Parietal lobe (tissue), 2 donors: Measurements from ENCODE around the gene KCND1. TPM values are rescaled to one million over a fixed set of nuclear protein-coding genes. Genes with fewer than 3 reads are reported as not detected.

ENCODE experiments used
- small RNA-seq: library from RNA; depleted of rRNA; stranded (forward); fragments of <200 nt; gene quantifications from one replicate; pipeline ENCODE3, GENCODE V24; 2014; ENCODE audit warnings: low replicate concordance
- total RNA-seq: library from RNA; depleted of rRNA; stranded (reverse); fragments of >200 nt; gene quantifications from one replicate; pipeline ENCODE4 v1.2.3, GENCODE V29; 2014

The KCND1 gene
- 0.63 TPM for total RNA-seq

DNA sequence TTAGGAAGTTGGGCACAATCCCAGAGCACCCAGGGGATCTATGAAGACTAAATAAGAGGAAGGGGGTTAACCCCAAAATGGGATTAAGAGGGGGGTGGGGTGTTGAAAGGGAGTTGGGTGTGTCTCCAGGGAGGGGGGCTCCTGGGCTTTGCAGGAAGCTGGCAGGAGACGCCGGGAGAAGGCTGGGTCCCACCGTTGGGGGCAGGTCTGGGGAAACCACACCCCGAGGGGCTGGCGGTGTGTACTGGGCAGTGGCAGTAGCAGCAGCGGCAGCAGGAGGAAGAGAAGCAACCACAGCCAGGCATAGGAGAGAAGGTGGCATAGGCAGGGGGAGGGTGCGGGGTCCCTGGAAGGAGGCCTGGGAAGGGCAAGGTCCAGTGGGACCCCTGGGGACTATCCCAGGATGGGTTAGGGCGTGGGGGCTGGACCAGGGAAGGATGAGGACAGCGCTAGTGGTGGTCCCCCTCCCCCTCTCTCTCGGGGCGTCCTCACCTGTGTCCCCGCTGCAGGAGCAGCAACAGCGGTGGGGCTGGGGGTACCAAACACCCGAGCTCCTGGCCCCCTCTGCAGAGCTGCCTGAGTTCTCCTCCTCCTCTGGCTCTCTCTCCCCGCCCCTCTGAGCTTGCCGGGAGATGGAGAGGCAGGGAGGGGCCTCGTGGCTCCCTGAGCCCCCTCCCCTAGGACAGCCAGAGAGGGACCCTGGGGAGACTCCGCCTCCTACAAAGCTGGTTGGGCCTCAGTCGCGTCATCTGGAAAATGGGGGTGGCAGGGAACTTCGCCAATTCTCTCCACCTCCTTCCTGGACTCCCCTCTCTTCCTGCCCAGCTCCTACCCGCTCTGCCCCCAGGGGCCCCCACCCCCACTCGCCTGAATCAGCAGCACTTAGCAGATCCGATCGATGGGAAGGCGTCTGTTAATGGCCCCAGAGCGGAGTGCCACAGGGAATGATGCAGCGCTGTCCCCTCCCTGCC is at the start of gene KCND1:
TSS of gene KCND1 (minus strand) at position 596 of the 971 bp plus-strand sequence. CDS start 1,573 bp downstream, outside the sequence.

GRCh38 chrX:49002091-49002935 is 30.7 kb upstream of the KCND1 start, which contains the start of gene GRIPAP1:
Gene GRIPAP1, minus strand, starts transcription at chrX:49002264. Its CDS starts 35 bp downstream, at chrX:49002229.

GRCh38 chrX:48957477-48957826 is 14.2 kb downstream of the KCND1 start, which contains the start of gene OTUD5:
Gene OTUD5, minus strand, starts transcription at chrX:48957607. Its CDS starts 37 bp downstream, at chrX:48957570.

GRCh38 chrX:48918643-48919340 is 52.9 kb downstream of the KCND1 start, which contains the start of gene PIM2:
Gene PIM2, minus strand, starts transcription at chrX:48919024. Its CDS starts 190 bp downstream, at chrX:48918834.

GRCh38 chrX:48911412-48912182 is 60.0 kb downstream of the KCND1 start, which contains the start of gene SLC35A2:
Gene SLC35A2, minus strand, starts transcription at chrX:48911646. Its CDS starts 10 bp downstream, at chrX:48911636.

Small RNA genes within 50 kb of the gene (small RNA-seq; reads per million reads assigned to genes)
- not detected for gene RNU6-722P

Other genes with a start within 250 kb of the KCND1 start
- not detected for gene GLOD5, start 210.1 kb downstream of the KCND1 start, total RNA-seq
- gene GATA1, start 185.3 kb downstream of the KCND1 start, total RNA-seq = not detected
- 125 TPM for gene HDAC6, start 169.8 kb downstream of the KCND1 start, total RNA-seq
- not detected for gene ERAS, start 145.3 kb downstream of the KCND1 start, total RNA-seq
- 63.5 TPM for gene PCSK1N, start 136.2 kb downstream of the KCND1 start, total RNA-seq
- gene TIMM17B, start 74.1 kb downstream of the KCND1 start, total RNA-seq = 19.4 TPM
- 34.7 TPM for gene PQBP1, start 73.9 kb downstream of the KCND1 start, total RNA-seq
- gene SLC35A2, start 60.2 kb downstream of the KCND1 start, total RNA-seq = 6.9 TPM
- gene PIM2, start 52.8 kb downstream of the KCND1 start, total RNA-seq = 9.7 TPM
- gene OTUD5, start 14.2 kb downstream of the KCND1 start, total RNA-seq = 30.4 TPM
- gene GRIPAP1, start 30.4 kb upstream of the KCND1 start, total RNA-seq = 49.8 TPM
- 12.2 TPM for gene TFE3, start 71.5 kb upstream of the KCND1 start, total RNA-seq
- gene CCDC120, start 87.2 kb upstream of the KCND1 start, total RNA-seq = 5.3 TPM
- 7.8 TPM for gene PRAF2, start 102.2 kb upstream of the KCND1 start, total RNA-seq
- gene WDR45, start 108.0 kb upstream of the KCND1 start, total RNA-seq = 37.6 TPM
- gene GPKOW, start 151.9 kb upstream of the KCND1 start, total RNA-seq = 20.3 TPM
- gene MAGIX, start 190.9 kb upstream of the KCND1 start, total RNA-seq = 2.8 TPM
- gene PLP2, start 200.1 kb upstream of the KCND1 start, total RNA-seq = 1.6 TPM
- 0.31 TPM for gene PRICKLE3, start 214.5 kb upstream of the KCND1 start, total RNA-seq
- gene SYP, start 228.3 kb upstream of the KCND1 start, total RNA-seq = 121 TPM